NCI-H345 treated with DMSO at 0.1 percent for 48 hours (cell line): ENCODE data around the gene PCSK4.
"Not testable (repeated sequence)": the region's sequence is repeated elsewhere in the genome, so short reads cannot be mapped to it uniquely, and the experiment has no call there.

Source experiments
- DNase-seq: peaks from one replicate; lab custom pipeline; 2025; ENCODE audit not compliant: unreplicated experiment; lab: John Stamatoyannopoulos, UW

The PCSK4 gene

DNA sequence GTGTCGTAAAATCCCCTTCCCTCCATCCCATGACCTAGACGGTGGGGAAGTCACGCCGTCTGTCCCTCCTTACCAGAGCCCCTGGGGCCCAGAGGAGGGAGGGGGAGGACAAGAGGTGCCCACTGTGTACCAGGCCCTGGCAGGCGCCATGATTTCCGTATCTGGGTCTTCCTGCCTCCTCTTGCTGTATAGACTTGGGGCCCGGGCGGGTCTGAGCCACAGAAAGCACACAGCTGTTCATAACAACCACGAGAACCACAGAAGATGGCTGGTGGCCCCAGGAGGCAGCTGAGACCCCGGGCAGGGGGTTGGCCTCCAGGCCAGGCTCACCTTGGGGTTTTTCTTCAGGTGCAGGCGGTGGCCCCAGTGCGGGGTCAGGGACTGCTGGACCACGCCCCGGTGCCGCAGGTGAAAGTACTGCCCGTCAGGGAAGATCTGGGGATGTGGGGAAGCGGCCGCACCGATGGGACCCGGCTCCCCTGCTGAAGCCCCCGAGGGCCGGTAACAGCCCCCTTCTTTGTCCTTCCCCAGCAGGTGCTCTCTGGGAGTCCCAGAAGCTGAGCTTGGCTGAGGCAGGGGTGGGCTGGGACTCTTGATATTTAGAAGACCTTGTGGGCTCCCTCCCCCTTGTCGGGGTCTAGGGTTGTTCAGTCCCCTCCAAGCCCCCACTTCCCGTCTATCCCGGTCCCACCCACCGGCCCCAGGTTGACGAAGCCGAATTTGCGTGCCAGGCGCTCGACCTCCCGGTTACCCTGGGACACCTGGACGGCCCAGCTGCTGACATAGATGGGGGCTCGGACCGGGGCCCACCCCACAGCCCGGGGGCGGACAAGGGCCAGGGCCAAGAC lies 463 bp downstream of the PCSK4 start:
- no peak for DNase-seq

DNA sequence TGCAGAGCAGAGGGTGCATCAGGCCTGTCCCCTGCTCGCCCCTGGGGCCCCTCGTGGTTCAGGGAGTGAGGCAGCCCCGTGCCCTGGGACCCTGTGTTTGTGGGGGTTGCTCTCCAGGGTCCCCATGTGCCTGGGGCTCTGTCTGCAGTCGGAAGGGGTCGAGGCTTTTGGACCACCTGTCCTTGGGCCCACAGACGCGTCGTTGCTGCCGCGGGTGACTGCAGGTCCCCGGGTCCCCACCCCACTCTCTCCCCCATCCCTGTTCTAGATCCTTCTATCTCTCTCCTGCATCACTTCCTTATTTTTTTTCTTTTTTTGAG lies 1.9 kb downstream of the PCSK4 start:
- DNase-seq, result no peak

DNA sequence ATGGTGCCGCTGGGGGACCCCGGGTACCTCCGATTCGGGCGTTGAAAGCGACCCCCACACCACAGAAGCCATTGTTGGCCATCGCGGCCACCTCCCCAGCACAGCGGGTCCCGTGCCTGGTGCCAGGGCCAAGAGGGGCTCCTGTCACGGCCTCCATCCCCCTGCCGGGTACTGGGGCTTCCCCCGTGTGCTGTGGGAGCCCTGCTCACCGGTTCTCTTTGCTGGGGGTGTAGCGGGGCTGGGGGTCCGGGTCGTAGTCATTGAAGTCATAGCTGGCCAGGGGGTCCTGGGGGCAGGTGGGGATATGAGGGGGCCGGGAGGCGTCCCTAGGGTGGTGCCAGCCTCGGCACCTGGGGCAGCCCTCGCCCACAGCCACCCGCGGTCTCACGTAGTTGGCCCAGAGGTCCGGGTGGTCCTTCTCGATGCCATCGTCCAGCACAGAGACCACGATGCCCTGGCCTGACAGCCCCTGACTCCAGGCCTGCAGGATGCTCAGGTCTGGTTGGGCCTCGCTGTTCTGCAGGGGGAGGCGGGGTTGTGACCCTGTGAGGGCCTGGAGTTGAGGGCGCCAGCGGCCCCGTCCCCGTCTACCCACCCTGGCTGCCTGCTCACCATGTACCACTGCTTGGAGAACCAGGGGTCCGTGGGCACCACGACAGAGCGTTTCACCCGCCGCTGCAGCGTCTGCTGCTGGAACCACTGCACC lies 2.4 kb downstream of the PCSK4 start:
- no peak for DNase-seq

DNA sequence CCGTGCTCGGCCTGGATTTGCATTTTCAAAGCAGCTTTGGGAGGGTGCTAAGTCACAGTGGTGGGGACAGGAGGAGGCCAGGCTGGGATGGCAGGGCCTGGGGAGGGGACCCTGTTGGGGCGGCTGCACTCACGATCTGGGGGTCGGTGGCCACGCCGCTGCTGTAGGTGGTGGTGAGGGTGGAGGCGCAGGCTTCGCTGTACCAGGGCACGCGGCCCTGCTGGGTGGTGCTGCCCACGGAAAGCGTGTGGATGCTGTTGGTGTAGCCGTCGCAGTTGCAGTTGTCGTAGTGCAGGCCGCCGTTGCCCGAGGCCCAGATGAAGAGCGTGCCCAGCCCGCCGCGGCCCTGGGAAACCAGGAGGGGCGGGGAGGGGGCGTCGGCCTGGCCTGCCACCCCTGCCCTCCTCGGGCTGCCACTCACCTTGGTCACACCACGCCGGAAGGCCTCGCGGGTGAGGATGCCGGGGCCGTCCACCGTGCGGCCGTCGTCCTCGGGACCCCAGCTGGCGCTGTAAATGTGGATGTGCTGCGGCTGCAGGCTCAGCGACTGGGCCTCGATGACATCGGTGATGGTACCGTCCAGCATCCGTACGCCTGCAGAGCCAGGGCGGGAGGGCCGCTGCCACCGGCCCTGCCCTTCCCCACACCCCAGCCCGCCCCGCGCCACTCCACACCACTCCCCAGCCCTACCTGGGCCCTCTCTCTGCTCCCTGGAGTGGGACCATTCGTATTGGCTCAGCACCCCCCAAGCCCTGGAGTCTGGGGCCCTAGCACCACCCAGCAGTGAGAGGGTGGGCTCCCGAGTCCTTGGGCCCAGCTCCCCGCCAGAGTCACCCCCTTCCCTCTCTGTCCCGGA lies 3.2 kb downstream of the PCSK4 start:
- DNase-seq, result no peak

DNA sequence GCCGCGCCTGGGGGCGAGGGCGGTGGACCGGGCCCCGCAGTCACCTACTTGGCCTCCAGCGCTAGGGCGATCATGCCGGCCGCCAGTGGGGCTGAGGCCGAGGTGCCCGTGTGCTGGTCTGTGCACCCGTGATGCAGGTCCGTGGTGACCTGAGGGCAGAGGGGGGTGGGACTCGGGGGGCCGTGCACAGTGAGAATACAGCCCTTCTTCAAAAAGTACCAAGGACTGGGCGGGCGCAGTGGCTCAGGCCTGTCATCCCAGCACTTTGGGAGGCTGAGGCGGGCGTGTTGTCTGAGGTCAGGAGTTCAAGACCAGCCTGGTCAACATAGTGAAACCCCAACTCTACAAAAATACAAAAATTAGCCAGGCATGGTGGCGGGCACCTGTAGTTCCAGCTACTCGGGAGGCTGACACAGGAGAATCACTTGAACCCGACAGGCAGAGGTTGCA lies 6.1 kb downstream of the PCSK4 start:
- no peak for DNase-seq

DNA sequence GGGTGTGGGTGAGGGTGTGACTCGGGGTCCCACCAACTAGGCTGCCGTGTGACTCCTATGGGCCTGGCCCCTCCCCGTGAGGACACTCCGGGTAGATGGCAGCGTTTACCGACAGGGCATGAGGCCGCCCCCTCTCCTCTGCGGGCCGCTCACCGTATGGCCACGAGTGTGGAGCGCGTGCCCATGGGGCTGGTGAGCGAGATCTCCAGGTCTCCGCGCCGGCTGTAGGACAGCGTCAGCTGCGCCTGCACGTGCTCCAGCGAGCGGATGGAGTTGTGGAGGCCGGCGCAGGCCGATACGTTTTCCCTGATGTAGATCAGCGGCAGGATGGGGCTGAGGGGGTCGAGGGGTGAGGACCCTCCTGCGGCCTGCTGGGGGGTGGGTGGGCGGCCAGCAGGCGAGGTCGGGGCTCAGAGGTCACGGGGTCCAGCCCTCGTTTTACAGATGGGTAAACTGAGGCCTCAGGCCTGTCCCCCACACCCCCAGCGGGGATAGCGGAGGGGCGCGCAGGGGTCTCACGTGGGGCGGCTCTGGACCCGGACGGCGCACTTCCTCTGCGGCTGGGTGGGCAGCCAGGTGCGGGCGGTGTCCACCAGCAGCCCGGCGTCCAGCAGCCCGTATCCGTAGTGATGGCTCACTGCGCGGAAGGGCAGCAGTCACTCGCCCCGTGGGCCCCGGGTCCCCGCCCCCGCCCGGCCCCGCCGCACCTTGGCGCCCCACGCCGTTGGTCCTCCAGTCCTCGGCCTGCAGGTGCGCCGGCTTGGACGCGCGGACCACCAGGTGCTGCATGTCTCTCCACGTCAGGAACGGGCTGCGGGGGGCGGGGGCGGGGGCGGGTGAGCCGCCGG lies 6.8 kb downstream of the PCSK4 start:
- DNase-seq, result no peak

DNA sequence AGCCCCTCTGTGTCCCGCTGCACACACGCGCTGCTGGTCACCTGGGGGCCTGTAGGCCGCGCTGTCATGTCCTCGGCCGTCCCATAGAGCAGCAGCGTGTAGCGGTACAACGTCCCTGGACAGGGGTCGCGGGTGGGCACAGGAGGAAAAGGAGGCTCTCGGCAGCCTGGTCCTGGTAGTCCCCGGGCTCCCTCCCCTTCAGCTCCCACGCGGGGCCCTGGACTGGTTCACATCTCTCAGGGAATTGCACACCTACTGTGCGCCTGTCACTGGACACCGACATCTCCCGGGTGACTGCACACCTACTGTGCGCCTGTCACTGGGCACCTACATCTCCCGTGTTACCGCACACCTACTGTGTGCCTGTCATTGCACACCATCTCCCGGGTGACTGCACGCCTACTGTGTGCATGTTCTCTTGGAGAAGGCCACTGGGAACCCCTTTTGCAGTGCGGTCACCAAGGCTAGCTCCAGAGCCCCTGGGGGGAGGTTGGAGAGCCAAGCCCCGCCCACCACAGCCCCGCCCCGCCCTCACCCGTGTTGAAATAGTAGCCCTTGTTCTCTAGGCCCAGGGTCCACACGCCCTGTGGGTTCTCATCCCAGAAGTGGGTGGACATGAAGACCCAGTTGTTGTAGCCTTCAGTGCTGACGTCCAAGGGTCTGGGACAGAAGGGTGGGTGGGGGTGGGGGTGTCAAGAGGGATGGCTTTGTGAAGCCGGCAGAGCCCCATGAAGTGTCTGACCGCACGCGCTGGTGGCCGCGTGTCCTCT lies 7.6 kb downstream of the PCSK4 start:
- DNase-seq, result no peak

DNA sequence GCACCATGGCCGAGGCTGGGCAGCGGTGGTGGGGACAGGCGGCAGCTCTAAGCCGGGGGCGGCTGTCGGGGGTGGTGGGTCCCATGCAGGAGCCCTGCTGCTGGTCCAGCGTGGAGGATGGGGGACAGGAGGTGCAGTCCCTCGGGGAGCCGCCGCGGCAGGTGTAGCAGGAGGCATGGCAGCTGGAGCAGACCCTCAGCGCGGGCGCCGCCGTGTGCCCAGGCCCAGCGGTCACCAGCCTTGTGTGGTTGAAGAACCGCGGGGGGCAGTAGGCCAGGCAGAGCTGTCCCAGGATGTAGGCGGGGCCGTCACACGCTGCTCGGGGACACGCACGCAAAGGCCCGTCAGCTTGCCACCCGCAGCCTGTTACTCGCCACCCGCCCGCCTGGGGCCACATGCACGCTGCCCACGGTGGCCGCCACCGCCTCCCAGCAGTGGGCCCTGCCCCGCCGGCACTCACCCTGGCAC lies 8.2 kb downstream of the PCSK4 start:
- DNase-seq, result no peak

DNA sequence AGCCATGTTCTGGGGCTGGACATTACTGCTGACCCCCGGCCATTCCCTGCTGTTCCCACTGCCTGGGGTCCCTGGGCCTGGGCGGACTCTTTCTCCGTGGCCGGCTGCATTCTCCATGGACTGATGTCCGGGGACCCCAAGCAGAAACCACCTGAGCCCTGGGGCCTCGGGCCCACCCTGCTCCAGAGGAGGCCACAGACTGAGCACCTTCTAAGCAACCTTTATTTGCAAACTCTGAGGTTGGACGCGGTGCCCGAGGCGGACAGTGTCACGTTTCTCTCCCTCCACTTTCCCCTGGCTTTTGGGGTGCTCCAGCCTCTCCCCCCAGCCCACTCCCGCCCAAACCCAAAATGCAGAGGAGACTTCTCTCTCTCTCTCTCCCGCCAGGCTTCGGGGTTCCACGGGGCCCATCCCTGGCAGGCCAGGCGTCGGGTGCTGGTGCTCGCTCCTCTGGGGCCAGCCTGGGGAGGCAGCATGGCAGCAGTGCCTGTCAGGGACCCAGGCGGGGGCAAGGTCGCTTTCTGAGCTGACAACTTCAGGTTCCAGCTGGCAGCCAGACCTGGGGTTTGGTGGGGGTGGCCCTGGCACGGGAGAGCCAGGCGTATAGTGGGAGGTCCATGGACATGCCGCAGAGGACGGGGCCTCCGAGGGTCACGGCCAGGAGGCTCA lies 8.8 kb downstream of the PCSK4 start:
- DNase-seq, result no peak

DNA sequence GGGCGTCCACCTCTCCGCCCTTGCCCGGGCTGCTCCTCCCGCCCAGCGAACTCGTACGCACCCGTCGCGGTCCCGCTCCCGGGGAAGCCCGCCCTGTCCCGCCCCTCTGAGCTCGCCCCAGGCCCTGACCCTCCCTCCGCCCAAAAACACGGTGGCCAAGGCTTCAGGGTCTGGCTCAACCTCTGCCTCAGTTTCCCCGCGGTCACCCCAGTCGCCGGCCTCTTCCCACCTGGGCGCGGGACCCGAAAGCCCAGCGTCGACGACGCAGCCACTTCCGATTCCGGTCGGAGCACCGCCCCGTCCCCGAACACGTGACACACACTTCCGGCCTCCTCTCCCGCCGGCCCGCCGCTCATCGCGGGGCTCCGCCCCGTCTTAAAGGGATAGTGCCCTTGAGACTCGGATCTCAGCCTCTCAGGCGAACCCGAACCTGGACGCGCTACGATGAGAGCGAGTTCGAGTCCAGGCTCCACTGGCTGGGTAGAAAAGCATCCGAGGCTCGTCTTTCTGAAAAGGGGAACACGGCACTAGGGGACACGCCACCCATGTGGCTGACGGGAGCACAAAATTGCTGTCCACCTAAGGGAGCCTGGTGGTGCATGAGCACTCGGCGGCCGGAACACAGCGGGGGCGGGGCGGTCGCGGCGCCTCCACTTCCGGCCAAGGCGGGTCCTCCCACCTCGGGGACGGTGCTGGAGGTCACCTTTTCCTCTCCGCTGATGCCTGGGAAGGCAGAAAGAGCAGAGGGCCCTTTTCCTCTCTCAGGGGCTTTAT lies 11.0 kb downstream of the PCSK4 start, which contains the start of gene C19orf25:
C19orf25 (minus strand) TSS at position 282 of the 774 bp plus-strand sequence. CDS start 312 bp downstream, outside the sequence.
- DNase-seq, result peak; percentile 90

DNA sequence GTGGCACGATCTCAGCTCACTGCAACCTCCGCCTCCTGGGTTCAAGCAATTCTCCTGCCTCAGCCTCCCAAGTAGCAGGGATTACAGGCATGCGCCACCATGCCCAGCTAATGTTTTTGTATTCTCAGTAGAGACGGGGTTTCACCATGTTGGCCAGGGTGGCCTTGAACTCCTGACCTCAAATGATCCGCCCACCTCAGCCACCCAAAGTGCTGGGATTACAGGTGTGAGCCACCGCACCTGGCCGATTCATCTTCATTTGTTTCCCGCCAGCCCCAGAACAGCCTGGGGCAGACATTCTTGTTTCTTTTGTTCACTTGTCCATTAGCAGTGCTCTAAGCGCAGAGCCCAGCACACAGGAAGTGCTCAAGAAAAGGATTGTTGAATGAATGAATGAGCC lies 13.1 kb downstream of the PCSK4 start:
- DNase-seq, result not testable (repeated sequence)

DNA sequence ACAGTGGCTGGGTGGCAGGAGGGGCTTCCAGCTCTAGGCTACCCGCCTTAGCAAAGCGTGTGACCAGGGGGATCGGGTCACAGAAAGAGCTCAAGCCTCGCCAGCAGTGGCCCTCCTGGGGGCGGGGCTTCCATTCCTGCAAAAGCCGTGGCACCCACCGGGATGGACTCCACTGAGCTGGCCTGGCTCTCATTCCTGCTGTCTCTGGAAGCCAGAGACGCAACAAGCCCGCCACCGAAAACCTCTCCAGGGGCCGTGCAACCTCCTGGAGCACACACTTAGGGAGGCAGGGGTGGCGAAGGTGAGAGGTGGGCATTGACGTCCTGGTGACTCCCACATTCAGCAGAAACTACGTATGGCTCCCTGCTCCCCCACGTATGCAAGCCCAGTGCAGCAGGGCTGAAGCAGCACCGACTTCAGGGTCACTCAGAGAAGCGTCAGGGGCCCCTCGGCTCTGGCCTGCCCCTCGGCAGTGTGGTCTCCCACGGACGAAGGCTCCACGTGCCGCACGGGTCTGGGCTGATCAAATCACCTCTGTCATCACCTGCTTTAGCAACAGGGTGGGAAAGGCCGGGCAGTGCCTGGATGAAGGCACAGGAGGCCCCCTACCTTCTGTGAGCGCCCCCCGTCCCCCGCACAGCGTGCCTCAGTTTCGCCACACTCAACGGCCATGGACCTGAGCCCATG lies 14.3 kb downstream of the PCSK4 start:
- DNase-seq, result no peak

DNA sequence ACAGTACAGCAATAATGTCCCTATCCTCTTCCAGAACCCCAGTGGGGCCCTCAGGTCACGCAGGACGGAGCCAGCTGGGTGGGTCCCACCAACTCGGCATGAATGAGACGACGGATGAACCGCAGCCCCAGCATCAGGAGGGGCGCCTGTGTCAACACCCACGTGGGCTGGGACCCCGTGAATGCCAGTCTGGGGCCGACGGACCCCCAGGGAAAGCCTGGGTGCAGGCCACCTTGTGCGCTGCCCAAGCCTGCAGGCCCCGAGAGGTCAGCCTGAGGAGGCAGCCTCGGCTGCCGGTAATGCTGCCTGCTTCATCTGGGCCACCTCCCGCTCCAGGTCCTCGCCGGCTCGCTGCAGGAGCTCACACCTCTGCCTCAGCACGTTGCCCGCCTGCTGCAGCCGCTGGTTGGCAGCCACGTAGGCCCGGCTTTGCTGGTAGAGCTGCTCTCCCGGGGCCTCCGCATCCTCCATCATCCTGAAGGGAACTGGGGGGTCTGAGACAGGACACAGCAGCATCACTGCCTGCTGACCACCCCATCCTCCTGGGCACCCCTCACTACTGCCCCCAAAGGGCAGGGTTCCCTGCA lies 15.3 kb downstream of the PCSK4 start:
- DNase-seq, result no peak

DNA sequence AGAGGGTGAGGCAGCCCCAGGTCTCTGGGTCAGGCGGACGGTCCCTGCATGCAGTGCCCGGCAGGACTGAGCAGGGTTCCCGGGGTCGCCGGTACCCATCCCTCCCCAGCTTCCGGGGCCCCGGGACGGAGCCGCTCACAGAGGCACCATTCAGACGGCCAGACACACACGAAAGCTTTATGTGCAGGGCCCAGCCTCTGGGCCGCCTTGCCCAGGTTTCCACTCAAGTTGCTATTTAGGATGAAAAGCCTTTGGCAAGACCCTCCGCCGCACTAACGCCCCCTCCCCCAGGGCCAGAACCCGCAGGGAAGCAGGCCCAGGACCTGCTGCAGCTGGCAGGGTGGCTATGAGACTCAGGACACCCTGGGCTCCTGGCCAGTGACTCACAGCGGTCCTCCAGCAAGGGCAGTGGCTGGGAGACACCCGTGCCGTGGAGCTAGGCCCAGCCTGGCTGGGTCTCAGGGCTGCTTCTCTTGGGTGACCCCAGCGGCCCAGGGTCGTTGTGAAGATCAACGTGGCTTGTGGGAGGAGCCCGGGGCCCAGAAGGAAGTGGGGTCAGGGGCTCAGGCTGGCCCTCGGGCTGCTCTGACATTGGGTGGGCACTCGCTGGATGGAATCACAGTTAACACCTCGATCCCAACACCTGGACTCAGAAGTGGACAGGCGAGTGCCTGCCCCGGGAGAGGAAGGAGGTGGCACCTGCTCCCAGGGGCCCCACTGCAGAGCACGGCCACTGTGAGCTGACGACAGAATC lies 16.0 kb downstream of the PCSK4 start:
- DNase-seq, result no peak

DNA sequence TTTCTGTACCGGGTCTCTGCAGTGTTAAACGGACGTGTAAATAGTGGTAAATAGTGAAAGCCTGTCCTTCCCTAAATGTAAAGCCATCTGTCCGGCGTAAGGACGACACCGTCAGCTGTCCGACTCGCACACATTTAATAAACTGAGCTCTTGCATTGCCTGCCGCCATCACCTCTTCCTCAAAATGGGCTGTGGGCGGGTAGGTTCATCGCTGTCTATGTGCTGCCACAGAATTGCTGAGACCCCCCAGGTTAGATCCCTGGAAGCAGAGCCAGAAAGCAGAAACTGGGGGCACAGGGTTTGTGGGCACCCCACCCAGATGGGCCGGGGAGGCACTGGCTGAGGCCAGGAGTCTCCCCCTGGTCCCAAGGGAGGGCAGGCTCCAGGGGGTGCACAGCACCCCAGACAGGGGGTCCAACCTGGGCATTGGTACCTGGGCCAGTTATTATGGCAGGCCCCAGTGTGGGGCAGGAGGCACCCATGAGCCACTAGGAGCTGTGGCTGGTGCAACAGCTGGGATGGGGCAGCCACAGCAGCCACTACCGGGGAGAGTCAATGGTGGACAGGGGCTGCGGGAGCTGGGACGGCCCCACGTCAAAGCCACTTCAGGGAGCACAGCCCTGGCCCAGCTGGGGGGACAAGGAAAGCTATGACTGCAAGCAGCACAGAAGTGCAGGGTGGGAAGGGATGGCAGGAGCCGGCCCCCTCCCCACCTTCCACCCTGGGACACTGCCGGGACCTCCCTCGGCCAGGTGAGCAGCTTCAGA lies 16.9 kb downstream of the PCSK4 start:
- no peak for DNase-seq
